ENCODE data around the gene PAX7.
"Not testable (repeated sequence)": the region's sequence is repeated elsewhere in the genome, so short reads cannot be mapped to it uniquely, and the experiment has no call there.

Gene PAX7

DNA sequence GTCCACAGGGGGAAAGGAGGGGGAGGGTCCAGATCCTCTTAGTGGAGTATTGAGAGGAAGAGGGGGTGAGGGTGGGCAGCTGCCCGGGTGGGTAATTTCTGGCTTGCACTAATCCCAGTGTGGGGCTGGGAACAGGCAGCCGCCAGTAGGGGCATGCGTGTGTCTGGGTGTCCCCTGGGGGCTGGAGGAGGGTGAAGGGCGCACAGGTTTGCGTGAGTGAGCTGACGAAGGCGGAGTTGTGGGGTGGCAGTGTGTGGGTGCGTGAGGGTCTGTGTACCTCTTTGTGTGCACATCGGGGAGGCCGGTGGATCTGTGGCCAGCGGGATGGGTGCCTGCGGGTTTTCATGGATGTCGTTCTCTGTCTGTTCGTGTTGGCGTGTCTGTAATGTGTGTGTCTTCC, 97.3 kb downstream of the PAX7 start:
- DNase-seq (ENCODE audit: low read depth in 2 of 2) = no peak

DNA sequence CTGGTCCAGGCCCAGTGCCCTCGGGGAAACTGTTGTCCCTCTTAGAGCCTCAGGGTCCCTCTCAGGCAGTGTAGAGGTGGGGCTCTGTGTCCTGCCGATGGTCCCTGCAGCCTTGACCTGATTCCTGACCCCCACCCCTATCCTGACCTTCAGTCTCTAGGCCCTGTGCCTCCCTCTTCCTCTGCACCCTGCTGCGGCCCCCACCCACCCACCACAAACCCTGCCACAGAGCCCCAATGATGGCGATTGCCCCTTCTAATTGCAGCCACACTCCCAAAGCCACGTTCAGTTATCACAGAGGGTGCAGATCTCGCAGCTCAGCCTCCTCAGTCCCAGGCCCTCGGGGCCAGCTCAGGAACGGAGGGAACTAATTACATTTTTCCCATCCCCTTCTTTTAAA, 99.7 kb downstream of the PAX7 start:
- no peak for DNase-seq (ENCODE audit: low read depth in 2 of 2)

DNA sequence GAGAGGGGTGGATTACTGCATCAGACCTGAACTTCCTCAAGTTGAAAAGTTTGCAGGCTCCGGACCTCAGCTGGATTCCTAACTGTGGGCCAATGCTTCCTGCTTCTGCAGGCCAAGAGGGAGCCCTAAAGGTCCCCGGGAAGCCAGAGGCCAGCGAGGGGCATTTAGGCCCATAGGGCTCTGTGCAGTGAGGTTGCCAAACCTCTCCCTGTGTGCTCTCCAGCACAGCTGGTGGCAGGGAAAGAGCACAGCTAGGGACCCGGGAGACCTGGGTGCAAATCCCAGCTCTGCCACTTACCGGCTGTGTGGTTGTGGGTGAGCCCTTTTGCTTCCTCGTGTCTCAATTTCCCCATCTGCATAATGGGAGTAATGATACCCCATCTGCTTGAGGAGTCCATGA, 100.5 kb downstream of the PAX7 start:
- DNase-seq (ENCODE audit: low read depth in 2 of 2) = no peak

DNA sequence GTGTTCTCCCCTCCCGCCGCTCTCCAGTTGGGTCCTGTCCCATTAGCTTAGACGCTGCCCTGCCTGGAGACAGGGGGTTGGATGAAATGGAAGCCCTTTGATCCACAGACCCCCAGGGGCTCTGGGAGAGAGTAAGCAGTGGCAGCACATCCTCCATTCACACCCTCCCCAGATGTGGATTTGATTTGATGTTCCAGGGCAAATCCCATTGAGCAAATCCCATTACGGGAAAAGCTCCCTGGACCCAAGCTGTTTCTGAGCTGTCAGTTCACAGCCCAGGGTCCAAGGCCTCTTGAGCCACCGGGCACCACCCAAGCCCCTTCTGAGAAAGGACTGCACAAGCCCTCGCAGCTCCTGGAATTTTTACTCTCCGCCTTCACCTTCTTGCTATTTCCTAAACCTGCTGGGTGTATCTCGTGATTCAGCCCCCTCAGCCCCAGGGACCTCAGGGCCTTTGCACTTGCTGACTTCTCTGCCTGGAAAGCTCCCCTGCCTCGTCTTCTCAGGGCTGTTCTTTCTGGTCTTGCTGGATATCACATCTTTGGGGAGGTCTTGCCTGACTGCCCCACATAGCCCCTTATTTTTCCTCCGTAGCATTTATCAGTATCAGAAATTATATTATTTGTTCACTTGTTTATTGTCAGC, 101.1 kb downstream of the PAX7 start:
- no peak for DNase-seq (ENCODE audit: low read depth in 2 of 2)

DNA sequence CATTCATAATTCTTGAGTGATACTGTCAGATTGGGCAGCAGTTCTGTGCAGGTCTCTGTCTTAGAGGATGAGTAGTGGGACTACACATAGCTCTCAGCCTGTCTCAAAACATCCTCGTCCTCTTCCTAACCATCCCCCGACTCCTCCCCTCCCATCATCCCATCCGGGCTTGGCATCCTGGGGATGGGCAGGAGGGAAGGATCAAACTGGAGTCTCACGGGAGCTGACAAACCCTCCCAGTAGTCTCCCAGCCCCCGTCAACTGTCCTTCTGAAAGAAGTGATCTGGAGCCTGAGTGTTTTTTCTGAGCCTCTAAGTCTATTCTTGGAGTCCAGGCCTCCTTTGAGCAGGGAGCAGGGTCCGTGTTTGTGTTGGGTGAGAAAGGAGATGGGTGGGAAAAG, 102.0 kb downstream of the PAX7 start:
- no peak for DNase-seq (ENCODE audit: low read depth in 2 of 2)

DNA sequence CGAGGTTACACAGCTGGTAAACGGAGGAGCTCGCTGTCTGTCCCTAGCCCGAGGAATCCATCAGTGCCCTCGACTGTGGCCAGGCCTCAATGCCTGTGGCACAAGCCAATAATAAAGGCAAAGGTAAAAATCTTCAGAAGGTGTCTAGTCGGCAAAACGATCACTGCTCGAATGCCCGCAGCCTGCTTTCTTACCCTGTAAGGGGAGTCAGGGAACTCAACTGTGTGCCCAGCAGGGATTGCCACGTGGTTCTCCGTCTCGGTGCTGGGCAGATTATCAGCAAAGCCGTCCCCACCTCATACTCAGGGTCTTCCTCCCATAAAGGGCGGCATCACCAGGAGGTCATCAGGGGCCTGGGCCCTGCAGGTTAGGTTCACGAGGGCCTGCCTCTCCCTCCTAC, 103.4 kb downstream of the PAX7 start:
- DNase-seq (ENCODE audit: low read depth in 2 of 2) = no peak

DNA sequence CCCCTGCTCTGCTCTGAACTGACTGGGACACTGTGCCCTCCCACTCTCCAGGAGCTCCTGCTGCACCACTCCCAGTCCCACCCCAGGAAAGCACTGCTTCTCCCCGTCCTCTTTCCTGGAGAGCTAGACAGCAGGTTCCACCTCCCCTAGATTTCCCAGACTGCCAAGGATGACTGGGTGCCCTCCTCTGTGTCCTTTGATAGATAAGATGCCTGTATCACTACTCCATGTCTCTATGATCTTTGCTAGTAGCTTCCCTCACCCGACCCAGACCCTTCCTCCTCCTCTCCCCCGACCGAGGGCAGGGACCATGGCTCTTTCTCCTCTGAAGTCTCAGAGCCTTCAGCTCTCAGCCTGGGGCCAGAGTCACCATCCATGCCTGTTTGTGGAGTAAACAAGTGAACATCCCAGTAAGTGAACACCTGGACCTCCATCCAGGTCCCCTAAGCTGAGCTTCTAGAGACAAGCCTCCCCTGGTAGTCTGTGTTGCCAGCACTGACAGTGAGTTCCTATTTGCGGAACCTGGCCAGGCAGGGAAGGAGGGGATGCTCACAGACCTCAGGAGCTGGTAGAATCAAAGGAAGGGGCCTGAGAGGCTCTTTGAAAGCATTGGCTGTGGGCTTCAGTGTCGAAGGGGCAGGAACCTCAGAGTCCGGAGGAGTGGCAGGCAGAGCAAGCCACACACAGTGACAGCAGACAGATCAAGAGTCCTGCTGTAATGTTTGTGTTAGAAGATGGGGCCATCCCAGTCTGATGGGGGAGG, 104.0 kb downstream of the PAX7 start:
- DNase-seq (ENCODE audit: low read depth in 2 of 2) = no peak

DNA sequence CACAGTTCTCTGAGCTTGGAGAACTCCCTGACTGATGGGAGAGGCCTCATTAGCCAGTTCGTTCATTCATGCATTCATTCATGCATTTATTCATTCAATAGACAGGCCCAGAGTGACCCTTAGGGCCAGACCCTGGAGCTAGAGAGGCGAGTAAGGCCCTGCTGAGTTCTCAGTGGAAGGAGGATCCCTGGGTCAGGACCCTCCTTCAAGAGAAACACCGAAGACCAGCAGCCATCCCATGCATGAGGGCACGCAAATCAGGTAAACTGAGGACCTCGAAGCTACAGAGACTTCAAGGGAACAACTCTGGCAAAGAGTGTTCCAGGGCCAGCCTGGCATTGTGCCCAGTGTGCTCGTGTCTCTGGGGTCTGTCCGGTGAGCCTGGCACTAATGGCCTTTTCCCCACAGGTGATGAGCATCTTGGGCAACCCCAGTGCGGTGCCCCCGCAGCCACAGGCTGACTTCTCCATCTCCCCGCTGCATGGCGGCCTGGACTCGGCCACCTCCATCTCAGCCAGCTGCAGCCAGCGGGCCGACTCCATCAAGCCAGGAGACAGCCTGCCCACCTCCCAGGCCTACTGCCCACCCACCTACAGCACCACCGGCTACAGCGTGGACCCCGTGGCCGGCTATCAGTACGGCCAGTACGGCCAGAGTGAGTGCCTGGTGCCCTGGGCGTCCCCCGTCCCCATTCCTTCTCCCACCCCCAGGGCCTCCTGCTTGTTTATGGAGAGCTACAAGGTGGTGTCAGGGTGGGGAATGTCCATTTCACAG, 104.8 kb downstream of the PAX7 start:
- no peak for DNase-seq (ENCODE audit: low read depth in 2 of 2)

DNA sequence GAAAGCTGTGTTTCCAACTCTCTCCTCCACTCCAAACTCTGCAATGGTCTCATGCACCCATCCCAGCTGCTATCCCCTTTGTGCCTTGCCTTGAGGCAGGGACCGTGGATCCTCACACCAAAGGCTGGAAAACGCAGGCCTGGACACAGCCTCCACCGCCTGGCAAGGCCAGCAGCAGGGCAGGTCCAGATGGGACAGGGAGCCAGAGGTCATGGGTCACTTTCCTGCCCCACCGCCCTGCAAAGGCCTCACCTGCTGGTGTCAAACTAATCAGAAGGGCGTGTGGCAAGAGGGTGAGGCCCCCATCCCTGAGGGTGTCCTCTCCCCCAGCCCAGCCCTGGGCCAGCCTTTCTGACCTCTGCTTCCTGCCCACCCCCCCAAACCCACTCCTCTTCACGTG, 106.3 kb downstream of the PAX7 start:
- no peak for DNase-seq (ENCODE audit: low read depth in 2 of 2)

DNA sequence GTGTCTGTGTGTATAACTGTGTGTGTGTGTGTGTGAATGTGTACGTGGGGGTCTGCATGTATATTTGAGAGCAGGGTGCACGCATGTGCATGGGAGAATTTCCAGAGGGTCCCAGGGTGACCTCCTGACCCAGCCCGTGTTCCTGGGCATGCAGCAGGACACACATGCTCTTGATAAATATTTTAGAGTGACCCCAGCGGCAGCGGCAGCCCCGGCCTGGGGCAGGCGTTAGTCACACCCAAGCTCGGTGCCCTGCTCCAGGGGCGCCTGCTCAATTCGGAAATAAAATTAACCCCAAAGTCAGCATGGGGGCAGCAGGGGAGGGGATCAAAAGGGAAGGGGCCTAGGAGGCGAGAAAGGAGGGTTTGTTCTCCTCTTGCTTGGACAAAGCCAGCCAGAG, 107.5 kb downstream of the PAX7 start:
- DNase-seq (ENCODE audit: low read depth in 2 of 2) = no peak

DNA sequence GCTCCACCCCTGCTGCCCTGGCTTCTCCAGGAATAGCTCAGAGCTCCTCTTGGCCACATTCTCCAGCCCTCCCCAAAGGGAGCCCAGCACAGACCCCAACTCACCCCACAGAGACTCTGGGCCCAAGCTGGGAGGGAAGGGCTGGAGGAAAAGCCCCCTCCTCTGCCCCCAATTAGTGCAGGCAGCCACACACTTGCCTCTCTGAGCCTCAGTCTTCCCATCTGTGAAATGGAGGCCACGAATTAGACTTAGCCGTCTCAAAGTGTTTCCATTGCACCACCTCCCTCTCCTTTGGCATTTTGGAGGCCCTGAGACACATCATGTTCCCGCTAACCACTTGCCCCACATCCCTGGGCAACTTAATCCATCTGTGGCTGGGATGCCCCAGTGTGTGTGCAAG, 108.0 kb downstream of the PAX7 start:
- DNase-seq (ENCODE audit: low read depth in 2 of 2) = no peak

DNA sequence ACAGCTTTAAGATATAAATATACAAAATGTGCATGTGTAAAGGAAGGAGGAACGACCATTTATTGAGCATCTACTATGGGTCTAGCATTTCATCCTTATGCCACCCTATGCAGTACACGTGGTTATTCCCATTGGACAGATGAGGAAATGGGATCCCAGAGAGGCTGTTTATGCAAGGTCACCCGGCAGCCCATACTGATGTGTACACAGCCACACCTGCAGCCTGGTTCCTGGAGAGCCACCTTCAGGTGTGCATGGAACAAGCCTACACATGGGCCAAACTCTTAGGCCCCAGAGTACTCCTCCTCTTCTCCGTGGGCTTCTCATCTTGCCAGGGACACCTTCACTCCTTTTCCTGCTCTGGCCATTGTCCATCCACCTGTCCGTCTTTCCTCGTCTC, 108.8 kb downstream of the PAX7 start:
- no peak for DNase-seq (ENCODE audit: low read depth in 2 of 2)

DNA sequence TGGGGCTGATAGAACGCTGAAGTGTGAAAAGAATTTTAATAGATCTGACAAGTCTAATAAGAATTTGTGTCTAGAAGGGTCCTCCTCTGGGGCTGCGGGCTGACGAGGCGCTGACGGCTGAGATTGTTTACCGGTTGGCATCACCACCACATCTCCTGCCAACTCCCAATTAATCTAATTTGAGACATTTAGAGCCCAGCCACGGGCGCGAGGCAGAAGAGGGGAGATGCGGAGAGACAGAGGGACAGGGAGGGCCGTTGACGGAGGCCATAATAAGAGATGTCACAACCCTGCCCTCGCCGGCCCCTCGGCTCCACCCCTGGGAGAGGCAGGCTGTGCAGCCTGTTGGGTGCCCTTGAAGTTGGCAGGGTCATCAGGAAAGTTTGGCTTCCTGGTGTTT, 109.3 kb downstream of the PAX7 start:
- no peak for DNase-seq (ENCODE audit: low read depth in 2 of 2)

DNA sequence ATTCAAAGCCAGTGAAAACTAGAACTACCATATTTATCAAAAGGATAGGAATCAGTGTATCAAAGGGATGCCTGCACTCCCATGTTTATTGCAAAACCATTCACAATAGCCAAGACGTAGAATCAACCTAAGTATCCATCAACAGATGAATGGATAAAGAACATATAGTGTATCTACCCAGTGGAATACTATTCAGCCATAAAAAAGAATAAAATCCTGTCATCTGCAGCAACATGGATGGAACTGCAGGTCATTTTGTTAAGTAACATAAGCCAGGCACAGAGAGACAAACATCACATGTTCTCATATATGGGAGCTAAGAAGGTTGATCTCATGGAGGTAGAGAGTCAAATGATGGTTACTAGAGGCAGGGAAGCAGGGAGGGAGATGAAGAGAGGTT, 110.0 kb downstream of the PAX7 start:
- no peak for DNase-seq (ENCODE audit: low read depth in 2 of 2)

DNA sequence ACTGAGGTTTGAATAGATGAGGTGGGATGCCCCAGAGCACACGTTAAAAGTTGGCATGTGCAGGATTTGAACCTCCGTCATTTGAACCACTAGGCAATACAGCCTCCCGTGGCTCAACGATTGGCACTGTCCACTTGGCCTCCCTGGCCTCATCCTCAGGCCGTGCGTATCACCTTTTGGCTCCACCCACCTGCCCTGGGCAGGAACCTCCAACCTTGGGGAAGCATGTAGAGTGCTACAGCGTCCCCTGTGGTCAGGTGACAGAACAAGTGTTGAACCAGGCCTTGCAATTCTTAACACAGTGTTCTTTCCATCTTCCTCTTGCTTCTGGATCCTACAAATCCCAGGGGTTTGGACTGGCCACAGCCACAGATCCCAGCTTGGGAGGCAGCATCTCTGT, 112.6 kb downstream of the PAX7 start:
- DNase-seq (ENCODE audit: low read depth in 2 of 2) = no peak

DNA sequence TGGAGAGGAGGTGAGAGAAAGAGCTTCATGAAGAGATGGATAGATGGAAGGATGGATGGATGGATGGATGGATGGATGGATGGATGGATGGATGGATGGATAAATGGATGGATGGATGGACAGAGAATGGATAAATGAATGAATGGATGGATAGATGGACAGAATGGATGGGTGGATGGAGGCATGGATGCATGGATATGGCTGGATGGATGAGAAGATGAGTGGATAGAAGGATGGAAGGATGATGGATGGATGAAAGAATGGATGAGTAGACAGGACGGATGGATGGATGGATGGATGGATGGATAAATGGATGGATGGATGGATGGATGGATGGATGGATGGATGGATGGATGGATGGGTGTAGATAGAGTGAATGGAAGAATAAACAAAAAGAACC, 113.7 kb downstream of the PAX7 start:
- not testable (repeated sequence) for DNase-seq (ENCODE audit: low read depth in 2 of 2)

DNA sequence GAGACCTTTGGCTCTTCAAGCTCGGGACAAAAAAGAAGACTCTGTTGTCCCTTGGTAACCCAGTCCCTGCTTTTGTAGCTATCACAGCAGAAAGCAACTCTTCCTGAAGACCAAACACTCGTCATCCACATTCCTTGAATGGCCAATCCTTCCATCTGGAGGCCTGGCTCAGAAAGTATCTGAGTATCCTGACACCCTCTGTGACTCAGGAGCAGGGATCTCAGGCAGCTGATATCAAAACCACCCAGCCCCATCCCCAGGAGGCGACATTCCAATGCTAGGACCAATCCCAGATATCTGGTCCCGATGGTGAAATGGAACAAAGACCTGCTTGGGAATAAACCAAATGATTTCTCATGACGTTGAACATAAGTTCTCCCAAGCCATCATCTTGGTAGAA, 116.3 kb downstream of the PAX7 start:
- no peak for DNase-seq (ENCODE audit: low read depth in 2 of 2)

DNA sequence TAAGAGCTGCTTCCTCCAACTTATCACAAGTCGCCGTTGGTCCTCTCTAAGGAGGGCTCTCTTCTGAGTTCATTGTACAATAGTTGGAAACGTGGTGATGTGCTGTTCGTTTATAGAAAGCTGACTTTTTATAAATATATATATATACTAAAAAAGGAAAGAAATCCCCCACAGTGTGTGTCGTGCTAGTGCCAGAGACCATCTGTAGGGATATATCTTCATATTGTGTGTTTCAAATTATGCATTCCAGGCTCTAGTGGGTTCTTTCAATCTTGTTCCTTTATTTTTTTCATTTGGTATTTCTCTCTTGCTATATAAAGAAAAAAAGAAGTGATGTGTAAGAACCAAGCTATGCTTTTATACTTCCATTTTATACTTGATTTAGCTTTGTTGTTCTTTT, 117.0 kb downstream of the PAX7 start:
- no peak for DNase-seq (ENCODE audit: low read depth in 2 of 2)

DNA sequence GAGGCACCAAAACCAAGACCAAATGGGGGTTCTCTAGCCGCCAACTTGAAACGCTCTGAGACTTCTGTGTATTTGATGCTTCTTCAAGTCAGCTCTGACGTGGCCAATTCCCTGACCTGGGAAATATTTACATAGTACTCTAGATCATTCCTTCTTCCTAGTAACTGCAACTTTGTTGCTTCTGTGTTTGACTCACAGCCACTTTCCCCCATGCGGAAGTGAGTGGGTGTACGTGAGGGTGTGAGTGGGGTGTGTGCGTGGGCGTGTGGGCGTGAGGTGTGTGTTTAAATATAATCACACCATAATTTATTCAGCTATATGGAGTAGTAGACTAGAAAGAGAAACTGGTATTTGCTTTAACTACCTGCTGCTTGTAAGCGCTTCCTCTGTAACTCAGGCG, 117.8 kb downstream of the PAX7 start:
- DNase-seq (ENCODE audit: low read depth in 2 of 2) = no peak

DNA sequence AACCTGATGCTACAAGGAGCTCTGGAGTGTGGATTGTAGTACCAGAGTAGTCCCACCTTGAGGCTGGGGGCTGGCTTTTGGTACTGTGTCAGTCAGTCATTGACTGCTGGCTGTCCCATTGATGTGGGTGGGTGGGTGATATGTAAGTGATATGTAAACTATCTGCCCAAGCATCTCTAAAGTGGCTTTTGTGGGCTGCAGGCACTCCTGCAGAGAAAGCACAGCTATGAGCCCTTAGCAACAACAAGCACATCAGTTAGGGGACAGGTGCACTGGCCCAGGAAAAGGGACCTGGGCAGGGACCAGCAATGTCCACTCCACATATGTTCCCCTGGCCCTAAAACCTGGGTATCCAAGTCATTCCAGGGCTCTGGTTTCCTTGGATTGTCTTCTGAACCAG, 118.9 kb downstream of the PAX7 start:
- no peak for DNase-seq (ENCODE audit: low read depth in 2 of 2)

DNA sequence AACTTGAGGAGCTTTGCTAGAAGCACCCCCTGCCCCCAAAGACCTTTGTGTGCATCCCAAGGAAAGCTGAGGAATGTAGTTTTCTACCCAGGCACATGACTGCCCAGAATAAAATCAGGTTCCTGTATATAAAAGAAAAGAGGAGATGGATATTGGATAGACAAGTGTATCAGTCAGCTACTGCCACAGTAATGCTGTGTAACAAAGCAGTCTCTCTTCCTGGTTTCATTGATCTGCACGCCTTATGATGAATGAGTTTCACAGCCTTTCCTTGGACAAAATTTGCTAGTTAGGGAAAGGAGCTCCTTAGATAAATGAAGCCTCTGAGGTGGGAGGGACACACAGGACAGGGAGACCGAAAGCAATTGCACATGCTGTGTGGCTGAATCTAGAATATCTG, 120.0 kb downstream of the PAX7 start:
- DNase-seq (ENCODE audit: low read depth in 2 of 2) = no peak

DNA sequence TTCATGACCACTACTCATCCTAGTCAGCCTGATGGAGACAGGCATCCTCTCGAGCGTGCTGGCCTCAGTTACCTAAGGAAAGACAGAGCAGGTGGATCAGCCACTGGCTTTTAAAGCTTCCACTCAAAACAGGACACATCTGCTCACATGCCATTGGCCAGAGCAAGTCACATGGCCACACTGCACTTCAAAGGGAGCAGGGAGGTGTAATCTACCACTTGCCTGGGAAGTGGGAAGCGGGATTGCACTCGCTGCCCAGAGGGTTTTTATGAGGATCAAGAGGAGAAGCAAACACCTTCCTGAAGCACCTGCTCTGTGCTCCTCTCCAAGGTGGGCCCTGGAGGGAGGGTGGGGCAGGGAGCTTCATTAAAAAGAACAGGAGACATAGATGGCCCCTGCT, 120.8 kb downstream of the PAX7 start:
- DNase-seq (ENCODE audit: low read depth in 2 of 2) = no peak

DNA sequence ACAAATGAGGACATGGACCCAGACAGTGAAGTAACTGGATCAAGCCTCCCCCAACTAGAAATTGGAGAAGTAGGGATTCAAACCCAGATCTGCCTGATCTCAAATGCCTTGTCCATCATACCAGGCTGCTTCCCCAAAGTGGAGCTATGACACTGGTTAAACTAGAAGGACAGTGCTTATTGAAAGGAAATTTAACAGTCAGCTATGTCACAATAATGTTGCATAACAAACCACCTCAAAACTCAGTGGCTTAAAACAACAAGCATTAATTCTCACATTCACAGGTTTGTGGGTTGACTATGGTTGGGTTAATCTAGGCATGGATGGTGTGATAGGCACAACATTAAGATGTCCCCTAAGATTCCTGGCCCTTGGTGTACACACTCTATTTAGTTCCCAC, 121.8 kb downstream of the PAX7 start:
- no peak for DNase-seq (ENCODE audit: low read depth in 2 of 2)
